Measurements from ENCODE around the gene INSYN2A. TPM values are rescaled to one million over a fixed set of nuclear protein-coding genes. Genes with fewer than 3 reads are reported as not detected.

The INSYN2A gene
- total RNA-seq, 2 experiments from 2014 or later = not detected

DNA sequence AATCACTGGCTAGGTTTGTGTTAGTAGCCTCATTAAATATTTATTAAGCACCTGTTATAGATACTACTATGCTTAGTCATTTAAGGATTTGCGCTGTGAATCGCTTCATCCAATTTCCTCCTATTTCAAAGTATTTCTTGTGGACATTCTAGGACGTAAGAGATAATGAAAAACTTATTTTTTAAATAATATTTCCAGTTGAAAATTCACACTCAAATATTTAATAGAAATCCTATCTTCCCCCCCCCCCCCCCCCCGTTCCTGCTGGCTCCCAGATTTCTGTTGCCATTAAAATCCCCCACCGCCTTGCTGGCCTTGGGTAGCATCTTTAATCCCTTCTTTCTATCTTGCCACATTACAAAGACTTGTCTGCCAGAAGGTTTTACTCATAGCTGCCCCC, 6.0 kb downstream of the INSYN2A start:
- no peaks in the 10 kb centered on the region for H3K9me3 Mint-ChIP-seq
- peaks cover 32% of the 10 kb centered on the region for H3K27me3 Mint-ChIP-seq
- DNase-seq = no peak
- no peaks in the 10 kb centered on the region for H3K4me1 Mint-ChIP-seq
- no peak overlapping the region for H3K27ac Mint-ChIP-seq
- no peaks in the 10 kb centered on the region for H3K36me3 Mint-ChIP-seq (ENCODE audit: low read depth)
- ChIA-PET CTCF (no interaction called here), POLR2A (no interaction called here)
- H3K4me3 Mint-ChIP-seq = no peak overlapping the region

DNA sequence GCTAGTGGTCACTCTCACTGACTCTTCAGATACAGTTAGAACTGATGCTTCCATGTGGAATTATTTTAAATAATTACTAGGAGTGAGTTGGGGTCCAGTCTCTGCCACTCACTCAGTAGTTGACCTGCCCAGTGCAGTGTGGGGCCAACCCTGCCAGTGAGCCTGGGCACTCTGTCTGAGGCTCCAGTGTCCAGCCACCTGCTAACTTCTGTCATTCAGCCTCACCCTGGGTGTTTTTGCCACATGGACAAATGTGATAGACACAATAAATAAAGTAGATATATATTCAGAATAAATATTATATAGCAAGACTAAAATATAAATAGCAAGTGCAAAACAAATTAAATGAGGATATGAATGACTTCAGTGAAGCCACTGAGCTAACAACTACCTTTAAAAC, 7.2 kb downstream of the INSYN2A start:
- Mint-ChIP-seq H3K36me3 (ENCODE audit: low read depth) (no peaks in the 10 kb centered on the region), H3K4me1 (no peaks in the 10 kb centered on the region), H3K9me3 (no peaks in the 10 kb centered on the region), H3K27ac (no peak overlapping the region), H3K27me3 (peaks cover 22% of the 10 kb centered on the region), H3K4me3 (no peak overlapping the region)
- DNase-seq = no peak
- ChIA-PET POLR2A (no interaction called here), CTCF (no interaction called here)

DNA sequence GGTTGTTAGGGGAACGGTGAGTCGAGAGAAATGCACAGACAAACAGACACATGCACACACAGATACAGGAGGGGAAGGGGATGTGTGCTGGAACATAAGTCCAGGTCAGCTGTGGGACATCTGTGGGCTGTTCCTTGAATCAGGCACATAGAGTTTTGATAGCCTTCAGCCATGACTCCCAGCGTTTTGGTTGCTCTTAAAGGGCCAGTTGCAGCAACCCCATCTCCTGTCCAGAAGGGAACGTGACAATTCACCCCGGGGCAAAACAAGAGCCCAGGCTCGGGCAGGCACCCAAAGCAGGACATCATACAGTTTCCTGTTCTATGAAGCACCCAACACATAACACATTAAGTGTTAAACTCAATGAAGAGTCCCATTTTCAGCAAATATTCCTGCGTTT, 9.6 kb downstream of the INSYN2A start:
- H3K36me3 Mint-ChIP-seq (ENCODE audit: low read depth) = no peaks in the 10 kb centered on the region
- POLR2A ChIA-PET = no interaction called here
- H3K27me3 Mint-ChIP-seq = peaks cover 5% of the 10 kb centered on the region
- no peaks in the 10 kb centered on the region for H3K4me1 Mint-ChIP-seq
- no peak overlapping the region for H3K4me3 Mint-ChIP-seq
- CTCF ChIA-PET = no interaction called here
- no peak overlapping the region for H3K27ac Mint-ChIP-seq
- no peaks in the 10 kb centered on the region for H3K9me3 Mint-ChIP-seq
- DNase-seq = no peak

DNA sequence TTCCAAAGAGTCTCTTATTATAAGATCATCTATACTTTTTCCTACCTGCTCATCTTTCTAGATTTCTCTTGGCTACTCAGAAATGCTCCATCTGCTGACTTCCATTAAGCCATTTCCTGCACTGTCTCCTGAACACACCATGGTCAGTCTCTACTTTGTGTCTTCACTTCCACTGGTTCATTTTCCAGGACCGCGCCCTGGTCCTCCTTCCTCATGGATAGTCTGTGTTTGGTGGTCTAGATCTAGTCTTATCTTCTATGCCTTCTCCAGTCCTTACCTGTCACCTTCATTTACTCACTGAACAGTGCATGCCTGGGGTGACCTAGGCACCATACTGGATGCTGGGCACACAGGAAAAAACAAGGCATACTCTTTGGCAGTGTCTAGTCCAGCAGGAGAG, 11.8 kb downstream of the INSYN2A start:
- Mint-ChIP-seq H3K36me3 (ENCODE audit: low read depth) (no peaks in the 10 kb centered on the region), H3K4me1 (no peaks in the 10 kb centered on the region), H3K4me3 (no peak overlapping the region), H3K27me3 (no peaks in the 10 kb centered on the region), H3K27ac (no peak overlapping the region), H3K9me3 (no peaks in the 10 kb centered on the region)
- no peak for DNase-seq
- ChIA-PET CTCF (no interaction called here), POLR2A (no interaction called here)

DNA sequence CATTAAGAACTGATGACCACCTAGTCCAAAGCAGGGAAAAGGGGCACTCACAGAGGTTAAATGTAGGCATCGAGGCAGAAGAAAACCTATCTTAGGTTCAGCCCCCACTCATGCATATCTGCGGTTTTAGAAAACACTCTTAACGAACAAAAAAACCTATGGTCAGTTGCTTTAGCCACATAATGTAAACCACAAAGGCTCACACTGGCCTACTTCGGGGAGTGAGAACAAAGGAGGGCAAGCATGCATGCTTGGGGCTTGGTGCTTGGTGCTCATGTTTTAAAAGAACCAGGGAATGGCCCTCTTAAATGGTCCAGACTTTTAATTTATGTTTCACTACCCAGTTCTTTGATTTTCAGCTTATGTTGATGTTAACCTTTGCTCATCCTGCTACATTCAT, 14.2 kb downstream of the INSYN2A start:
- H3K4me3 Mint-ChIP-seq = no peak overlapping the region

DNA sequence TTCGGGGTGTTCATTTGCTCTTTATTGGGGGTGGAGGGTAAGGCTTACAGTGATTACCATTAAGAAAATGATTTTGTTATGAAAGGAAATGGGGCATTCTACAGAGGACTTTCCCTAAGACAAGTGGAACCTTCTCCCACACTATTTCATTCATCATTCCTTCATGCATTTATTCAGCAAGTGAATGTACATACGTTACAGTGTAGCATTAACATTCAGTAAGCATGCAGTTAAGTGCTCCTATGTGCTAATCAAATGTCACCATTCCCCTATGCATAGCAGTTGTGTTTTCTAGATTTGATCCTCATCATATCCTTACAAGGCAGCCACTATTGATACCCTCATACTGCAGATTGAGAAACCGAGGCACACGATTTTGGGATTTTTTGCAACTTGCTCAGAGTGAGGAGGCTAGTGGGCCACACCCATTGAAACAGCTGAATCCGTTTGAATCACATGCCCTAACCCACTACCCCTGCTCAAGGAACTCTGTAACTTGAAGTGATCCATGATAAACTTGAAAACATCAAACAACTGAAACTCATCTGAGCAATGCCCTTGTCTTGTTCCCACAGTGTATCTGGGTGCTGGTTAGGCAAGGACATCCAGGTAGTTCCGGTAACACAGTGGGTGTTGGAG, 16.7 kb downstream of the INSYN2A start:
- no peak overlapping the region for H3K27ac Mint-ChIP-seq
- CTCF ChIA-PET = no interaction called here
- no peaks in the 10 kb centered on the region for H3K36me3 Mint-ChIP-seq (ENCODE audit: low read depth)
- no peak overlapping the region for H3K4me3 Mint-ChIP-seq
- H3K4me1 Mint-ChIP-seq = no peaks in the 10 kb centered on the region
- no peak for DNase-seq
- POLR2A ChIA-PET = no interaction called here
- no peaks in the 10 kb centered on the region for H3K27me3 Mint-ChIP-seq
- H3K9me3 Mint-ChIP-seq = no peaks in the 10 kb centered on the region

More for the DNA sequence above, 14.2 kb downstream of the INSYN2A start:
- ChIA-PET CTCF (interaction anchor here (0.8 kb wide), 1 partner anchor 15 kb away, joined by 4 read pairs; no protein-coding TSS in a partner anchor), POLR2A (no interaction called here)
- no peak for DNase-seq
- no peaks in the 10 kb centered on the region for H3K9me3 Mint-ChIP-seq
- H3K27ac Mint-ChIP-seq = no peak overlapping the region
- H3K36me3 Mint-ChIP-seq (ENCODE audit: low read depth) = no peaks in the 10 kb centered on the region
- H3K27me3 Mint-ChIP-seq = no peaks in the 10 kb centered on the region
- H3K4me1 Mint-ChIP-seq = no peaks in the 10 kb centered on the region

DNA sequence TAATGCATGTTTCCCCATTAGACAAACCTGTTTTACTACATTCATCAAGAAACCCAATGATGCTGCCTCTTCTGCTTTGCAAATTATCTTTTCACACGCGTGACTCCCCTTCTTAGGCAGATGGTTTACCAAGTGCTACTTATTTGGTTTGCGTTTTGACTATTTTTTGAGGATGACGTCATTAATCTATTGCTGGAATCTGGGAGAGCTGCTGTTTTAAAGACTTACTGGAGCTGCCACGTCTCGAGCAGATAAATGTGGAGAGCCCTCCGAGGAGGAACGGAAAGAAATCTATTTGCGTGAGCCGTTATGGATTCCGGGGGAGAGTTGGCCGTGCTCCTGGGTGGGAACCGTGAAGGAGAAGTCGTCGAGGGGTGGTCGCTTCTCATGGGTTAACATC, 19.7 kb downstream of the INSYN2A start:
- Mint-ChIP-seq H3K4me3 (no peak overlapping the region), H3K27ac (no peak overlapping the region), H3K9me3 (no peaks in the 10 kb centered on the region), H3K27me3 (no peaks in the 10 kb centered on the region), H3K4me1 (no peaks in the 10 kb centered on the region), H3K36me3 (ENCODE audit: low read depth) (no peaks in the 10 kb centered on the region)
- no peak for DNase-seq
- CTCF ChIA-PET = no interaction called here
- POLR2A ChIA-PET = no interaction called here

DNA sequence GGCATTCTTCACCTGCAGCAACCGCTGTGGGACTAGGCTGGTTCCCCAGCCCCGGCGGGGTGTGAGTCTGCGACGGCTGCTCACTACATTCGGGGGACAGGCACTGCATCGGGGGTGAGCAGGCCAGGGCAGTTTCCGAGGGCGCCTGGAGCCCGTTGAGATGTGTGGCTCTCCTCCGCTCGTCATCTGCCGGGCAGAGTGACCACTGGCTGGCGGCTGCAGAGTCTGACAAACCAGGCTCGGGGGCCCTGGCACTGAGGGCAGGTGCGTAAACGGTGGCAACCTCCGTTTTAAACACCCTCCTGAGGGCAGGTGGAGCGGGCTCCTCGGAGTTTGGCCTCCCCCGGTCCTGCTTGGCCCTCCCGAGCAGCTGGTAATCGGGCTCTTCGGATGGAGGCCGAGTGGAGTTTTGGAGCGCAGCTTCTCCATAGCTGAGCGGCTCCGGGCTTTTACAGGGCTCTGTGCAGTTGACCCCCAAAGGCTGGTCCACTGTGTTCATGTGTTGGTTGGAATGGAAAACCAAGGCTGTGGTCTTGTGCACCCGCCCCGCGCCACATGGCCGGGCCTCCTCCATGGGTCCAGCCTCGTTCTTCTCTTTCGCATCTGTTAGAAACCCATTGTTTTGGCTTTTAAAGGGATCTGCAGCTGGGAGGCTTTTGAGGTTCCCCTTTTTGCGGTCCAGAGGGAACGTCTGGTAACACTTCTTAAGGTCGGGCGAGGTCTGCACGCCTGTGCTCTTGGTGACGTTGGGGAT, 20.9 kb downstream of the INSYN2A start:
- no peak overlapping the region for H3K27ac Mint-ChIP-seq
- no peaks in the 10 kb centered on the region for H3K36me3 Mint-ChIP-seq (ENCODE audit: low read depth)
- no peak overlapping the region for H3K4me3 Mint-ChIP-seq
- no peaks in the 10 kb centered on the region for H3K4me1 Mint-ChIP-seq
- no peaks in the 10 kb centered on the region for H3K9me3 Mint-ChIP-seq
- ChIA-PET POLR2A (interaction anchor here (0.7 kb wide), 1 partner anchor 1330 kb away, joined by 3 read pairs; no protein-coding TSS in a partner anchor), CTCF (no interaction called here)
- no peak for DNase-seq
- no peaks in the 10 kb centered on the region for H3K27me3 Mint-ChIP-seq

DNA sequence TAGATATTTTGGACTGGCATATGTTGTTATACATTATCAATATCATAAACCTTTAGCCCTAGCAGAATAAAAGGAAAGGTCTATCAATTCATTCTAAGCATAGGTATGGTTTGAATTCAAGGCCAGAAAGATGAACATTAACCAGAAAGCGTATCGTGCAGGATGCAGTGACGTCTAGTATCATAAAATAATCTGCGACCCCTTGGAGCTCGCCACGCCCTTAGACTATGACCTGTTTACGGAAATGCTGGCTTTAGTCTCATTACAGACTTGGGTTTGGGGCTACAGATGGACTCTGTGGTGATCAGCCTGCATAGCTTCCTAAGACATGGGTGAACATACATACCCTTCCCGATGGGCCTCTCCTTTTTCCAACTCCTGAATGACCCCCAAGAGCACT, 21.5 kb downstream of the INSYN2A start:
- POLR2A ChIA-PET = no interaction called here

DNA sequence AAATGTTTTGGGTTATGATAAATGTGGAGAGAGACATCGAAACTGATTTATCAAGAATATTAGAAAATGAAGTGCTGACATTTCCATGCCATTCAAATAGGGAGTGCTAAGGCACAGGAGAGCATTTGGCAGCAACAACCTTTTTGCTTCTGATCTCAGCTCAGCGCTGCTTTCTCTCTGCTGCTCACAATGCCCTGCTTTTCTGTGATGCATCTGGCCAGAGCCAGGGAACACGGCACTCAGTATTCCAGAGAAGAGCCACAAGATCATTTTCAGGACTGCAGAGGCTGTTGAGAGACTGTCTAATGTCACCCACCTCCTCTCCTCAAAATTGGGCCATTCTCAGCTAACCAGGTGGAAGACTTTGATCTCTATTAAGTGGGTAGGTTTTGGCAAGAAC, 28.1 kb downstream of the INSYN2A start:
- no peak overlapping the region for H3K27ac Mint-ChIP-seq
- CTCF ChIA-PET = no interaction called here
- no peaks in the 10 kb centered on the region for H3K36me3 Mint-ChIP-seq (ENCODE audit: low read depth)
- no peaks in the 10 kb centered on the region for H3K4me1 Mint-ChIP-seq
- H3K9me3 Mint-ChIP-seq = no peaks in the 10 kb centered on the region
- no peak overlapping the region for H3K4me3 Mint-ChIP-seq
- POLR2A ChIA-PET = no interaction called here
- no peak for DNase-seq
- no peaks in the 10 kb centered on the region for H3K27me3 Mint-ChIP-seq

More for the DNA sequence above, 21.5 kb downstream of the INSYN2A start:
- DNase-seq = no peak
- Mint-ChIP-seq H3K4me1 (no peaks in the 10 kb centered on the region), H3K27ac (no peak overlapping the region), H3K27me3 (no peaks in the 10 kb centered on the region), H3K4me3 (no peak overlapping the region), H3K36me3 (ENCODE audit: low read depth) (no peaks in the 10 kb centered on the region), H3K9me3 (no peaks in the 10 kb centered on the region)
- CTCF ChIA-PET = no interaction called here

DNA sequence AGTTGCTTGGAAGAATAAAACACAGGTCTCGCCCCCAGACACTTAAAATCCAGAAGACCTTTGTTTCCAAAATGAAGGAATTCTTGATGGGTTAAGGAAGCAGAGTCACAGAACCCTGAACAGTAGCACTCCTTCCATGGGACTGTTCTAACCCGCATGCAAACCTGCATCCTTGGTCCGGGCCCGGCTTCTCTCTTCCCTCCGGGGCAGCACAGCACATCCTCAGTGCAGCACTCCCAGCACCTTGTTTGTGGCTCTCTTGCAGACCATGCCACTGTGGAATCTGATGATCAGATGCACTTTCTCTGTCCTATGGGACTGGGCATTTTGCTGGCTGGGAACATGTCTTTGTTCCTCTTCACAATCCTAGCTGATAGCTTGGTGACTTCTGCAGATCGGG, 33.5 kb downstream of the INSYN2A start:
- no peak overlapping the region for H3K27ac Mint-ChIP-seq
- no peaks in the 10 kb centered on the region for H3K27me3 Mint-ChIP-seq
- no peaks in the 10 kb centered on the region for H3K9me3 Mint-ChIP-seq
- DNase-seq = no peak
- H3K4me3 Mint-ChIP-seq = no peak overlapping the region
- POLR2A ChIA-PET = no interaction called here
- CTCF ChIA-PET = no interaction called here
- H3K36me3 Mint-ChIP-seq (ENCODE audit: low read depth) = no peaks in the 10 kb centered on the region
- H3K4me1 Mint-ChIP-seq = no peaks in the 10 kb centered on the region

DNA sequence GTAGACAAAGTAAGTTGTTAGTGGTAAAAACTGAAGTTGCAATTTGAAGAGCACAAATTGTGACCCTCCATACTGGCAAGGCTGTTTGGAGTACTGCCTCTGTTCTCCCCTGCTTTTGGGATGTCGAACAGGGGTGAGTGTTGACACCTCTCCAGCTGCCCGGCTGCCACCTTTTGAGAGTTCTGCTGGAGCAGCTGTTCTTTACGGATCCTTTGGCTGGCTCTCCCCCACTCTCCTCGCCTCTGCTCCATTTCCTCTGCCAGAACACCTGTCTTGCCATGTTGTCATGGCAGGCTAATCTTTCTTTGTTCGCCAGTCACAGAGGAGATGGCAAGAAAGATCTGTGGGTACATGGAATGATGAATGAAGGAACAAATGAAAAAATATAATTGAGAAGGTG, 34.9 kb downstream of the INSYN2A start:
- Mint-ChIP-seq H3K27ac (no peak overlapping the region), H3K9me3 (no peaks in the 10 kb centered on the region), H3K4me1 (no peaks in the 10 kb centered on the region), H3K27me3 (no peaks in the 10 kb centered on the region), H3K36me3 (ENCODE audit: low read depth) (no peaks in the 10 kb centered on the region), H3K4me3 (no peak overlapping the region)
- no peak for DNase-seq
- ChIA-PET CTCF (no interaction called here), POLR2A (no interaction called here)

DNA sequence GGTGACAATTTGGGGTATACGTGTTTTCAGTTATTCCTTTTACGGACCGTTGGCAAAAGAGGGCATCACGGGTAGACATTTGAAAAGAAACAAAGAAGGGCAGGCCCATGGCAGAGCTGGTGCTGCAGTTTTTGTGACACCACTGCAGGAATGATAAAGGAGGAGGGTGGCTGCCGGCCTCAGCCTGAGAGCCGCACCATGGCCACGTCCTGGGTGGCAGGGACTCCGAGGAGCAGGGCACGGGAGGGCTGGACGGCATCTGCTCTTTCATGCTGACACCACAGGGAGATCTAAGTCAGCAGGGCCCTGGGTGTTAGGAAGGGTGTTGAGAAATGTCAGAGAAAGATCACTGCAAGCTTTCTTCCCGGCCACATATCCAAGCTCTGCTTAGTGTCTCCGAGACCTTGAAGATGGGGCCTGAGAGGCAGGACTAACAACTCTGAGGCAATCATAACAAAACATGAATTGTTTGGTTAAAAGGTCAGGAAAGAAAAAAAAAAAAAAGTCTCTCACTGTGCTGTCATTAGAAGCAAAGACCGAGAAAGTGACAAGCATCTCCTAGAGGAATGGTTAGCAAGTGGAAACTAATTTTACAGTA, 36.6 kb downstream of the INSYN2A start:
- Mint-ChIP-seq H3K9me3 (no peaks in the 10 kb centered on the region), H3K4me1 (no peaks in the 10 kb centered on the region), H3K4me3 (no peak overlapping the region), H3K27me3 (no peaks in the 10 kb centered on the region), H3K27ac (no peak overlapping the region), H3K36me3 (ENCODE audit: low read depth) (no peaks in the 10 kb centered on the region)
- no peak for DNase-seq
- POLR2A ChIA-PET = no interaction called here
- CTCF ChIA-PET = no interaction called here

DNA sequence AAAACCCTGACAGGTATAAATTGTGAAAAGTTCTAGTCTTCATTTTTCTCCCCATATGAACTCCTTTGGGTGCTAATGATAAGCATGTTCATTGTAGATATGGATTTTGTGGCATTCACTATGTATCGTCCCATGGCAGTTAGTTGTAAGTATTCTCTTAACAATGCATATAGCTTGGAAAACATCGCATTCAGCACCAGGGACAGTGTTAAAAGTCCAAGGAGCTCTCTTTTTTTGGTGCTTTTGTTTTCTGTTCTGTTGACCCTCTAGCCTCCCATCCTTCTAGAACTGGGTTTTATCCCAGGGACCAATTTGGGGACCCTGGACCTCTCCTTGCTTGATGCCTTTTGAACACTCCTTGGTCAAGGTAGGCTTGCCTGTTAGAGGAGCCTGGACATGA, 37.7 kb downstream of the INSYN2A start:
- ChIA-PET POLR2A (no interaction called here), CTCF (no interaction called here)
- H3K9me3 Mint-ChIP-seq = no peaks in the 10 kb centered on the region
- no peak for DNase-seq
- no peaks in the 10 kb centered on the region for H3K27me3 Mint-ChIP-seq
- no peak overlapping the region for H3K4me3 Mint-ChIP-seq
- H3K4me1 Mint-ChIP-seq = no peaks in the 10 kb centered on the region
- H3K27ac Mint-ChIP-seq = no peak overlapping the region
- no peaks in the 10 kb centered on the region for H3K36me3 Mint-ChIP-seq (ENCODE audit: low read depth)
